GM18951 (cell line): Measurements from ENCODE around the gene C20orf144.

Source experiments
- POLR2A ChIP-seq: IDR thresholded peaks from 4 replicates; pipeline ENCODE4 v1.6.1; 2011; ENCODE audit warnings: mild to moderate bottlenecking; ENCODE audit not compliant: insufficient read length, insufficient read depth; ENCODE audit errors: extremely low read depth
- in situ Hi-C: fragments of 300-500 bp; cut with MboI; formaldehyde crosslinking; loops from one replicate; pipeline ENCODE4 v1.12.0; 2022; ENCODE audit warnings: low sequenced_read_pairs, mixed read lengths, inconsistent platforms; ENCODE audit not compliant: unreplicated experiment

Gene C20orf144

GRCh38 chr20:33653218-33653899, 8.8 kb upstream of the C20orf144 start:
- in situ Hi-C loops = no loop called here

DNA sequence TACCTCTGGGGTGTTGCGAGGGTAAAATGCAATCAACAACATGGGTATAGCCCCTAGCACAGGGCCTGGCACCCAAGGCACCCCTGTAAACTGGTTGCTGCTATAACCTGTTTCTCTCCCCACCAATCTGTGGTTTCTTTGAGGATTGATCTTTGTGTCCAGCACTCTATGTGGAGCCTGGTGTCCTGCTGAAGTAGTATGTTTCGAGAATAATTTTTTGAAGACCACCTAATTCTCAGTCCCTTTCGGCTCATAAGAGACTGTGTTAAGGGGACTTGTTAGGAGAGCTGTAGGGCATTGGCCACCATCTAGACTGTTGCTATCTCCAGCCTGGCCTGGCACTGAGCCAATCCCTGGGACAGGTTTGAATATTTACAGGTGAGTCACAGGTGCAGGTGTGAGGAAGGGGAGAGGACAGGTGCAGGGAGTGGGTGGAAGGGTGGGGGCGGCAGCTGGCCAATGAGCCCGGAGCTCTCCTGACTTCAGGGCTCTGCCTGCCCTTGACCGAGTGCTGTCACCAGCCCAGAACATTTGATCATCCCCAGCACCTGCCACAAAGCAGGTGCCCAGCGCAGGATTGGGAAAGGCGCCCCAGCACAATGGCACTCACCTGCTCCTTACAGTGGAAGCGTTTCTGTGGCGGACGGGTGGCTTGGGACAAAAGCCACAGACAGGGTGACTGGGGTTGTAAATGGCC, 8.1 kb upstream of the C20orf144 start:
- TF ChIP-seq POLR2A = no peak
- in situ Hi-C loops = no loop called here

More at GRCh38 chr20:33653218-33653899, 8.8 kb upstream of the C20orf144 start:
- no peak for TF ChIP-seq POLR2A

GRCh38 chr20:33654680-33655161, 7.4 kb upstream of the C20orf144 start:
- in situ Hi-C loops = no loop called here
- TF ChIP-seq POLR2A = no peak

DNA sequence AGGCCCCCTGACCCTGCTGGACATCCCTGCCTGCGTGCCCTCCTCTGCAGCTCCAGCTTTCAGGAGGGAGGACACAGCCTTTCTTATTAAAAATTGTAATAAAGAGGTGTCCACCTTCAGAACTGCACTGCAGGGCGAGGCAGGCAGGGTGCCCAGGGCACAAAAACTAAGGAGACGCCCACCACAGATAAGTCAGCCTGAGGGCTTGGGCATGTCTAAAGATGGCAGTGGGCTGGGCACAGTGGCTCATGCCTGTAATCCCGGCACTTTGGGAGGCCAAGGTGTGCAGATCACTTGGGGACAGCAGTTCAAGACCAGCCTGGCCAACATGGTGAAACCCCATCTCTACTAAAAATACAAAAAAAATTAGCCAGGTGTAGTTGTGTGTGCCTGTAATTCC, 7.0 kb upstream of the C20orf144 start:
- in situ Hi-C loops = no loop called here
- no peak for TF ChIP-seq POLR2A

- in situ Hi-C loops = no loop called here
Observed at GRCh38 chr20:33656010-33656782, 5.9 kb upstream of the C20orf144 start.

DNA sequence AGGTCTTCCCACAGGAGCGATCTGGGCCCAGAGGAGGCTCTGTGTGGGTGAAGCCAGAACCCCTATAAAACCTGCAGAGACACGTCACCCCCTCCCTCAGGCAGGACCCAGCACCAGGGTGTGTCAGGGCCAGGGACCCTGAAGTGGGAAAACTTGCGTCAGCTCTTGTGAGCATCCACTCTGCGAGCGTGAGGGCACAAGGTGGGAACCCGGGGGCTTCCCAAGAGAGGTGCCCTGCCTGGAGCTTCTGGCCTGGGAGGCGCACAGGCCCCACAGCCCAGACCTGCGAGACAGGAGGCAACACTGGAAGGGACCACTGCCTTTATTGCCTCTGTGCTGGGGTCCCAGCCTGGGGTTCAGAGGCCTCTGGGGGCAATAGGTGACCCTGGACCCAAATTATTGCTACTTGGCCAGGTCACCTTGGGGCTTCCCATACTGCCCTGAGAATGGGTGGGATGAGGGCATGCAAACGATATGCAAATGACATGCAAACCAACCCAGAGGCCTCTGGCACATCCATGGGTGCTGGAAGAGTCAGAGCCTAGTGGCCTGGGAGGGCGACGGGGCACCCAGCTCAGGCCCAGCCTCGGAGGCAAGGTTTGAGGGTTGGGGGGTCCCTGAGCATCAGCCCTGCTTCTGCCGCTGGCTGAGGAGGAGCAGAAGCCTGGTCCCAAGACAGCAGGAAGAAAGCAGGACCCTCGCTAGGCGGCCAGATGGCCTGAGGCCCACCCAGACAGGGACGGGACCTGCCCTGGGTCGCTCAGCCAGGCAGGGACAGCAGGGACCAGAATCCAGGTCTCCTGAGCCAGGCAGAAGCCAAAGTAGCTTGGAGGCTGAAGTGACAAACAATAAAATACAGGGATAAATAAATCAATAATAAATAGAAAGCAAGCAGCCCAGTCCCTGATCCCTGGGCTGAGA, 5.1 kb upstream of the C20orf144 start:
- TF ChIP-seq POLR2A = no peak
- in situ Hi-C loops = no loop called here

More at GRCh38 chr20:33656010-33656782, 5.9 kb upstream of the C20orf144 start:
- no peak for TF ChIP-seq POLR2A

GRCh38 chr20:33657704-33658095, 4.4 kb upstream of the C20orf144 start:
- no peak for TF ChIP-seq POLR2A
- in situ Hi-C loops = no loop called here

DNA sequence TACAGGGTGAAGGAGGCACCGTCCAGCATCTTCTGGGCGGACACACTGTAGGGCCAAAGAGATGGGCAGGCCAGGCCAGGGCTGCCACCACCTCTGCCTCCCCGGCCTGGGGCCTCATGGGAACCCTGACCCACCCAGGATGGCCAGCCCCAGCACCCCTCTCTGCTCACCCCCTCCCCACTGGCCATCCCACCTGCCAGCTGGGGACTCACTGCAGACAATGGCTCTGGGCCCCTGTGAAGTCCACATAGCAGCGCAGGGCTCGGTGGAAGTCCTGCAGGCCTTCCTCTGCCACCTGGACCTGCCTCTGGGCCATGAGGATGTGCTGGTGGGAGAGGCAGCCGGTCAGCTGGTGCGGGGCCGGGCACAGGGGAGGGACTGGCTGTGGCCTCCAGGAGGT, 3.6 kb upstream of the C20orf144 start:
- in situ Hi-C loops = no loop called here
- no peak for TF ChIP-seq POLR2A

- TF ChIP-seq POLR2A = no peak
- in situ Hi-C loops = no loop called here
Observed at GRCh38 chr20:33658929-33659328, 3.2 kb upstream of the C20orf144 start.

- in situ Hi-C loops = loop anchor here (10.0 kb wide), 1 partner anchor 205 kb away; no protein-coding TSS in a partner anchor
- no peak for TF ChIP-seq POLR2A
Observed at GRCh38 chr20:33659341-33660034, 2.6 kb upstream of the C20orf144 start.

DNA sequence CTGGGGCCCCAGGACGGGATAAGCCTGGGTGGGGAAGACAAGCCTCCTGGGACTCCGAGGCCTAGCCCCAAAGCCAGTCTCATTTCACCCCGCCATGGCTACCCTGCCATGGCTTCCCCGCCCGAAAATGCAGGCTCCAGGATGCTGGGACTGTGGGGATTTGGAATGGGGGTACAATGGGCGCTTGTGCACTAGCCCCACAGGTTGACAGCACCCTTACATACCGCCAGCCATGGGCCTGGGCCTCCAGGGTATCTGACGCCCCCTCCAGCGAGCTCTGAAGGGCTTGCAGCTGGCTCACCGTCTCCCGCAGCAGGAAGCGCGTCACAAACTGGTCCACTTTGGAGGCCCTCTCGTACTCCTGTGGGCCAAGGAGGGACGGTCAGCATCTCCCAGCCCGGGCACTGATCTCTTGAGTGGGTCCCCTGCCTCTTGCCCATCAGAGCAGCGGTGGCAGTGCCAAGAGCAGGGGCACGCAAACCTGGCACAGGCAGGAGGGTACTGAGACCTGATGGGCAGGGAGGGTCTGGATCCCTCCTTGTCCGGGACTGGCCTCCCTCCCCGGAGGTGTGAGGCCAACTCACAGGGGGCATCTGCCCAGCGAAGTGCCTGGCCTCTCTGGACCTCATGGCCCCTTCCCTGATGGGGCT, 2.0 kb upstream of the C20orf144 start:
- in situ Hi-C loops = loop anchor here (10.0 kb wide), 1 partner anchor 205 kb away; no protein-coding TSS in a partner anchor
- no peak for TF ChIP-seq POLR2A
